Stimulated activated CD8-positive, alpha-beta memory T cell treated with anti-CD3 and anti-CD28 coated beads, Interleukin-4, amount 100 ng/mL, for 48 hours (primary cell): ENCODE data around the gene PLA2G6.

Experiments used
- DNase-seq: peaks from one replicate; pipeline ENCODE4 v3.0.0-alpha.2; 2020

The PLA2G6 gene

GRCh38 chr22:38214302-38215056 lies 32.8 kb upstream of the PLA2G6 start:
- DNase-seq, result peak; percentile 78

GRCh38 chr22:38213990-38214301 lies 32.3 kb upstream of the PLA2G6 start:
- no peak for DNase-seq

GRCh38 chr22:38213319-38213989 lies 31.8 kb upstream of the PLA2G6 start:
- no peak for DNase-seq

- DNase-seq, result no peak
Measured at GRCh38 chr22:38212442-38212841, 30.8 kb upstream of the PLA2G6 start.

- DNase-seq, result no peak
Measured at GRCh38 chr22:38211556-38211955, 29.9 kb upstream of the PLA2G6 start.

- no peak for DNase-seq
Measured at GRCh38 chr22:38208551-38208968, 26.9 kb upstream of the PLA2G6 start.

- no peak for DNase-seq
Measured at GRCh38 chr22:38207898-38208432, 26.3 kb upstream of the PLA2G6 start.

- no peak for DNase-seq
Measured at GRCh38 chr22:38205261-38206128, 23.9 kb upstream of the PLA2G6 start.

GRCh38 chr22:38204784-38205183 lies 23.2 kb upstream of the PLA2G6 start:
- DNase-seq, result no peak

- no peak for DNase-seq
Measured at GRCh38 chr22:38203855-38204514, 22.4 kb upstream of the PLA2G6 start.

GRCh38 chr22:38203090-38203810 lies 21.6 kb upstream of the PLA2G6 start:
- DNase-seq, result peak; percentile 53

GRCh38 chr22:38202437-38203089 lies 20.9 kb upstream of the PLA2G6 start:
- peak; percentile 71 for DNase-seq

GRCh38 chr22:38201711-38202436 lies 20.2 kb upstream of the PLA2G6 start, which contains the start of gene MAFF:
Gene MAFF (plus strand): TSS chr22:38201994. CDS start chr22:38213854, 11,860 bp downstream.
- DNase-seq, result peak; percentile 96

- DNase-seq, result no peak
Measured at GRCh38 chr22:38201371-38201710, 19.7 kb upstream of the PLA2G6 start.

- DNase-seq, result no peak
Measured at GRCh38 chr22:38199826-38200559, 18.4 kb upstream of the PLA2G6 start.

GRCh38 chr22:38196791-38197419 lies 15.3 kb upstream of the PLA2G6 start:
- DNase-seq, result no peak

- no peak for DNase-seq
Measured at GRCh38 chr22:38193580-38193979, 11.9 kb upstream of the PLA2G6 start.

GRCh38 chr22:38192475-38192863 lies 10.8 kb upstream of the PLA2G6 start:
- no peak for DNase-seq

GRCh38 chr22:38191731-38192474 lies 10.3 kb upstream of the PLA2G6 start:
- no peak for DNase-seq
